Endothelial cell of umbilical vein (primary cell): ENCODE data around the gene BCAS3. TPM values are rescaled to one million over a fixed set of nuclear protein-coding genes. Genes with fewer than 3 reads are reported as not detected.

ENCODE experiments used
- BruUV-seq: library from RNA; stranded (reverse); fragments of 400-500 nt; replicated peaks from 2 replicates; lab custom pipeline; 2021; lab: Mats Ljungman, UMichigan
- CTCF ChIA-PET: fragments of 300-600, 350-600 bp; sonication (Branson Sonifier 250); formaldehyde crosslinking; loops from one replicate; lab custom pipeline; 2021; ENCODE audit warnings: antibody characterized with exemption, inconsistent platforms; lab: Charles Lee
- POLR2A ChIA-PET: fragments of 300-600, 350-600 bp; sonication (Branson Sonifier 250); formaldehyde crosslinking; loops from one replicate; lab custom pipeline; 2021; ENCODE audit warnings: antibody characterized with exemption, inconsistent platforms; lab: Charles Lee
- DNase-seq: peaks from one replicate; pipeline ENCODE4 v3.0.0-alpha.2; 2011; ENCODE audit warnings: low read depth, low spot score
- FAIRE-seq: peaks from 2 replicates; lab custom pipeline; 2011; peaks lifted over from hg19 to GRCh38; lab: Jason Lieb, UNC
- H2AFZ ChIP-seq: 2 replicates; pipeline ENCODE4 v1.6.0; 2012; ENCODE audit warnings: low read depth, low read length, control low read depth, inconsistent platforms
- H3K27ac ChIP-seq: 2 replicates; pipeline ENCODE4 v1.5.1; 2011; ENCODE audit warnings: low read depth, mild to moderate bottlenecking, control low read depth, low read length, moderate library complexity; ENCODE audit not compliant: insufficient read depth
- H3K27me3 ChIP-seq, 2 experiments: 2 replicates each; pipeline versions ENCODE4 v1.6.0 to v1.6.1; 2011; ENCODE audit warnings: low read length in 2 of 2, mixed read lengths in 1 of 2; ENCODE audit not compliant: control insufficient read depth in 2 of 2, insufficient read depth in 2 of 2
- H3K36me3 ChIP-seq, 2 experiments: 2 replicates in 1 of 2; 3 replicates in 1 of 2; pipeline ENCODE4 v1.5.1; 2011; ENCODE audit warnings: low read length in 2 of 2, mild to moderate bottlenecking in 1 of 2, moderate library complexity in 1 of 2; ENCODE audit not compliant: control insufficient read depth in 2 of 2, insufficient read depth in 2 of 2; ENCODE audit errors: extremely low read depth in 1 of 2
- H3K4me1 ChIP-seq: 3 replicates; pipeline ENCODE4 v1.5.1; 2011; ENCODE audit warnings: mild to moderate bottlenecking, low read length; ENCODE audit not compliant: control insufficient read depth, insufficient read depth; ENCODE audit errors: extremely low read depth
- H3K4me2 ChIP-seq: 2 replicates; pipeline ENCODE4 v1.6.1; 2011; ENCODE audit warnings: low read length, control low read depth, mixed read lengths; ENCODE audit not compliant: insufficient read depth
- H3K4me3 ChIP-seq, 3 experiments: fragments of 200-600 bp in 1 of 3; sonication (generic), shearing (Covaris generic) in 1 of 3; replicated peaks in 1 of 3; 2 replicates each; pipeline ENCODE4 v1.5.1; 2011 to 2016; ENCODE audit warnings: control low read depth in 3 of 3, low read length in 3 of 3, mild to moderate bottlenecking in 2 of 3, inconsistent platforms in 1 of 3, low read depth in 1 of 3, moderate library complexity in 1 of 3; ENCODE audit not compliant: insufficient read depth in 1 of 3
- H3K79me2 ChIP-seq: 2 replicates; pipeline ENCODE4 v1.6.0; 2012; ENCODE audit warnings: low read length, inconsistent platforms; ENCODE audit not compliant: control insufficient read depth, insufficient read depth
- H3K9ac ChIP-seq: replicated peaks from 2 replicates; pipeline ENCODE3; 2011; ENCODE audit warnings: low read length, control low read depth; ENCODE audit not compliant: insufficient read depth; ENCODE audit errors: extremely low read depth
- H3K9me1 ChIP-seq: replicated peaks from 3 replicates; pipeline ENCODE4 v1.6.0; 2011; ENCODE audit warnings: mild to moderate bottlenecking, low read length; ENCODE audit not compliant: control insufficient read depth, insufficient read depth; ENCODE audit errors: extremely low read depth
- H3K9me3 ChIP-seq: replicated peaks from 2 replicates; pipeline ENCODE4 v1.5.1; 2012; ENCODE audit warnings: low read length, inconsistent platforms; ENCODE audit not compliant: control insufficient read depth, insufficient read depth
- H4K20me1 ChIP-seq: replicated peaks from 2 replicates; pipeline ENCODE3; 2011; ENCODE audit warnings: mild to moderate bottlenecking, low read length; ENCODE audit not compliant: control insufficient read depth, insufficient read depth; ENCODE audit errors: extremely low read depth
- EZH2 ChIP-seq: IDR thresholded peaks from 2 replicates; pipeline ENCODE4 v1.6.1; 2012; ENCODE audit warnings: borderline replicate concordance, low read depth, mild to moderate bottlenecking, moderate library complexity, low read length, inconsistent platforms; ENCODE audit not compliant: severe bottlenecking
- FOS ChIP-seq: IDR thresholded peaks from 2 replicates; pipeline ENCODE4 v1.6.1; 2011; ENCODE audit warnings: mild to moderate bottlenecking, low read length, moderate library complexity, borderline replicate concordance; ENCODE audit not compliant: insufficient read depth
- GATA2 ChIP-seq: IDR thresholded peaks from 2 replicates; pipeline ENCODE4 v1.7.0; 2011; ENCODE audit warnings: low read depth, mild to moderate bottlenecking, moderate library complexity, mixed read lengths, low read length; ENCODE audit not compliant: insufficient read length, insufficient read depth
- JUN ChIP-seq: IDR thresholded peaks from 2 replicates; pipeline ENCODE4 v1.6.1; 2011; ENCODE audit warnings: borderline replicate concordance, low read depth; ENCODE audit not compliant: insufficient read length, insufficient read depth
- MYC ChIP-seq: IDR thresholded peaks from one replicate; pipeline ENCODE4 v1.6.1; 2011; ENCODE audit warnings: mild to moderate bottlenecking, low read depth, low read length
- POLR2A ChIP-seq: IDR thresholded peaks from 2 replicates; pipeline ENCODE4 v1.6.1; 2012; ENCODE audit warnings: low read depth, mild to moderate bottlenecking, control low read depth, low read length
- POLR2AphosphoS5 ChIP-seq: IDR thresholded peaks from 2 replicates; pipeline ENCODE4 v1.6.1; 2012; ENCODE audit warnings: low read depth, mild to moderate bottlenecking, control low read depth, low read length, moderate library complexity; ENCODE audit not compliant: insufficient read depth
- dilution Hi-C: fragments of 300-500 bp; cut with MboI; formaldehyde crosslinking; loops from one replicate; pipeline ENCODE4 v1.15.0; 2019; ENCODE audit warnings: low sequenced_read_pairs; ENCODE audit not compliant: extremely low pct_ligation_motif_present
- intact Hi-C: fragments of 100-400 bp; cut with micrococcal nuclease; formaldehyde crosslinking; loops from one replicate; pipeline ENCODE4 v1.10.0; 2022
- polyA plus RNA-seq, 4 experiments: library from polyadenylated mRNA; depleted of rRNA in 3 of 4; stranded (reverse) in 3 of 4; unstranded in 1 of 4; fragments of >200 nt; gene quantifications; 2 replicates each; pipeline versions ENCODE4 v1.2.1 to v1.2.3, GENCODE V29; 2011 to 2012; ENCODE audit warnings: missing spikeins in 1 of 4
- total RNA-seq: library from RNA; stranded (reverse); gene quantifications from 2 replicates; pipeline ENCODE4 v1.2.3, GENCODE V29; 2021
- TF ChIP-seq, protein P1 (sequence below), 2 donors: IDR thresholded peaks; 1 replicate in 1 of 2; 2 replicates in 1 of 2; pipeline ENCODE4 v1.5.1; 2011; ENCODE audit warnings: low read length in 2 of 2, mild to moderate bottlenecking in 2 of 2, moderate library complexity in 2 of 2, control low read depth in 1 of 2, inconsistent platforms in 1 of 2, low read depth in 1 of 2; ENCODE audit not compliant: insufficient read depth in 1 of 2; ENCODE audit errors: extremely low read depth in 1 of 2
- TF ChIP-seq, protein P2 (sequence below): IDR thresholded peaks from 2 replicates; pipeline ENCODE4 v1.6.1; 2011; ENCODE audit not compliant: insufficient read depth, insufficient read length

Gene BCAS3
- total and polyA plus RNA-seq, 2 donors (not counting 3 experiments of a cell fraction or from before 2014, with no cell fraction given): 8.2 to 16.0 TPM

GRCh38 chr17:61259360-61259759, 581.7 kb downstream of the BCAS3 start:
- Histone ChIP-seq H4K20me1 (no peaks in the 10 kb centered on the region), H3K36me3 (no peaks in the 10 kb centered on the region), H3K9me3 (no peaks in the 10 kb centered on the region), H3K4me3 (no peak overlapping the region), H3K9ac (no peak overlapping the region), H3K27me3 (peaks cover 13 to 15% of the 10 kb centered on the region in 2 experiments), H3K9me1 (no peaks in the 10 kb centered on the region), H3K4me1 (no peaks in the 10 kb centered on the region), H3K27ac (no peak overlapping the region), H2AFZ (no peak overlapping the region), H3K4me2 (no peak overlapping the region), H3K79me2 (no peaks in the 10 kb centered on the region)
- DNase-seq (no peak), FAIRE-seq (no peak)
- TF ChIP-seq JUN (no peak), FOS (no peak)
- no TSS peak for BruUV-seq
- intact Hi-C loops: loop anchor here (10.0 kb wide), 1 partner anchor 255 kb away; no protein-coding TSS in a partner anchor
- ChIA-PET CTCF (interaction anchor here (1.2 kb wide), 1 partner anchor 45 kb away, joined by 3 read pairs; no protein-coding TSS in a partner anchor), POLR2A (no interaction called here)
- dilution Hi-C loops: no loop called here

DNA sequence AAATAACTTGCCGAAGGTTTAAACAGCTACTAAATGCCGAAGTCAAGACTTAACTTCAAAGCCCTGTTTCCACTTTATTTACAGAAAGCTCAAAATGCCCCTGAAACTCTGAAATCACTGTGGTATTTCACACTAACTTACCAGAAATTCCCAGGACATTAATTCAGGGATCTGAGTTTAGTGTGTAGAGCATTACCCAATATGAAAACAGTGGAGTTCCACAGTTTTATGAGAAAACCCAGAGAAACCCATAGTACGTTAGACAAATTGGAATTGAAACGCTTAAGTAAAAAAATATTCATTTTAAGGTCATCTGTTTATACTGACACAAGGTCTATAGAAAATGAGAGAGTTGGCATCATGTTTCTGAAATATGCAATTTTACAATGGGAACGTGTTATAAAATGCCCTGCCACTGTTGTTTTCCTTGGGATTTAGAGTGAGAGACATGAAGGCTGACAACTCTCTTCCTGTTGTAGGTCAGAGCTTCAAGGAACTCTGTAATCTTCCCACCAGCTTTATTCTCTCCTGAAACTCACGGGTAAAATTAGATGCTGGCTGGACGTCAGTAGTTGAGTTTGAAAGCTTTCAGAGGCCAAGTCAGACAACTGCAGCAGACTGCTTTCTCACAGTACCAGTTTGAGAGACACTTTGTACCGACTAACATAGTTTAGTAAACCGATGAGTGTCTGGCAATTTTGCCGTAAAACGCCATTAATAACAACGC, 582.6 kb downstream of the BCAS3 start:
- CTCF ChIA-PET: interaction anchor here (2.5 kb wide), 1 partner anchor 8 kb away, joined by 7 read pairs; no protein-coding TSS in a partner anchor
- no peak overlapping the region for H2AFZ ChIP-seq
- POLR2A ChIA-PET: no interaction called here
- DNase-seq (no peak), FAIRE-seq (no peak)
- no peak overlapping the region for H3K27ac ChIP-seq
- peaks cover 9 to 15% of the 10 kb centered on the region in 2 experiments for H3K27me3 ChIP-seq
- no peaks in the 10 kb centered on the region for H3K9me3 ChIP-seq
- no peaks in the 10 kb centered on the region for H4K20me1 ChIP-seq
- no peak overlapping the region for H3K4me2 ChIP-seq
- H3K36me3 ChIP-seq: no peaks in the 10 kb centered on the region
- BruUV-seq: no TSS peak
- no peaks in the 10 kb centered on the region for H3K4me1 ChIP-seq
- intact Hi-C loops: no loop called here
- dilution Hi-C loops: no loop called here
- no peak overlapping the region for H3K4me3 ChIP-seq
- H3K79me2 ChIP-seq: no peaks in the 10 kb centered on the region
- no peaks in the 10 kb centered on the region for H3K9me1 ChIP-seq
- H3K9ac ChIP-seq: no peak overlapping the region
- TF ChIP-seq FOS (no peak), MYC (no peak), GATA2 (no peak), POLR2A (no peak), POLR2AphosphoS5 (no peak), JUN (no peak), EZH2 (no peak)
- TF ChIP-seq, protein P1, sequence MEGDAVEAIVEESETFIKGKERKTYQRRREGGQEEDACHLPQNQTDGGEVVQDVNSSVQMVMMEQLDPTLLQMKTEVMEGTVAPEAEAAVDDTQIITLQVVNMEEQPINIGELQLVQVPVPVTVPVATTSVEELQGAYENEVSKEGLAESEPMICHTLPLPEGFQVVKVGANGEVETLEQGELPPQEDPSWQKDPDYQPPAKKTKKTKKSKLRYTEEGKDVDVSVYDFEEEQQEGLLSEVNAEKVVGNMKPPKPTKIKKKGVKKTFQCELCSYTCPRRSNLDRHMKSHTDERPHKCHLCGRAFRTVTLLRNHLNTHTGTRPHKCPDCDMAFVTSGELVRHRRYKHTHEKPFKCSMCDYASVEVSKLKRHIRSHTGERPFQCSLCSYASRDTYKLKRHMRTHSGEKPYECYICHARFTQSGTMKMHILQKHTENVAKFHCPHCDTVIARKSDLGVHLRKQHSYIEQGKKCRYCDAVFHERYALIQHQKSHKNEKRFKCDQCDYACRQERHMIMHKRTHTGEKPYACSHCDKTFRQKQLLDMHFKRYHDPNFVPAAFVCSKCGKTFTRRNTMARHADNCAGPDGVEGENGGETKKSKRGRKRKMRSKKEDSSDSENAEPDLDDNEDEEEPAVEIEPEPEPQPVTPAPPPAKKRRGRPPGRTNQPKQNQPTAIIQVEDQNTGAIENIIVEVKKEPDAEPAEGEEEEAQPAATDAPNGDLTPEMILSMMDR (IDR thresholded peaks at IDR 0.05; ENCODE audit: extremely low read depth in 1 of 2, insufficient read depth in 1 of 2, low read depth in 1 of 2, low read length in 2 of 2): no peak
- TF ChIP-seq, protein P2, sequence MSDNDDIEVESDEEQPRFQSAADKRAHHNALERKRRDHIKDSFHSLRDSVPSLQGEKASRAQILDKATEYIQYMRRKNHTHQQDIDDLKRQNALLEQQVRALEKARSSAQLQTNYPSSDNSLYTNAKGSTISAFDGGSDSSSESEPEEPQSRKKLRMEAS: no peak
